ENCODE measurements around the gene ZSWIM3. TPM values are rescaled to one million over a fixed set of nuclear protein-coding genes. Genes with fewer than 3 reads are reported as not detected.

Gene ZSWIM3
- polyA plus RNA-seq, 1 donor from 2014 or later, result 14.3 TPM

GRCh38 chr20:45896641-45897161, 39.3 kb downstream of the ZSWIM3 start:
- H4K20me1 ChIP-seq (ENCODE audit: insufficient read depth), result no peaks in the 10 kb centered on the region

GRCh38 chr20:45897289-45897688, 39.9 kb downstream of the ZSWIM3 start:
- TF ChIP-seq REST (IDR thresholded peaks at IDR 0.05; ENCODE audit: borderline replicate concordance), result no peak
- TF ChIP-seq SMC3 (conservative IDR thresholded peaks at IDR 0.05; ENCODE audit: poor library complexity), result no peak
- TF ChIP-seq POLR2AphosphoS5 (IDR thresholded peaks at IDR 0.05), result no peak
- no peak for TF ChIP-seq MXI1 (conservative IDR thresholded peaks at IDR 0.05; ENCODE audit: poor library complexity, severe bottlenecking)
- TF ChIP-seq EP300 (conservative IDR thresholded peaks at IDR 0.05; ENCODE audit: poor library complexity, severe bottlenecking), result no peak
- no peak for TF ChIP-seq CTCF (IDR thresholded peaks at IDR 0.05; ENCODE audit: poor library complexity, severe bottlenecking)
- no peak for TF ChIP-seq RAD21 (conservative IDR thresholded peaks at IDR 0.05)
- no peak for TF ChIP-seq TAF1 (IDR thresholded peaks at IDR 0.05; ENCODE audit: low read depth)
- TF ChIP-seq EZH2 (IDR thresholded peaks at IDR 0.05; ENCODE audit: borderline replicate concordance, insufficient read depth, low read length, poor library complexity, severe bottlenecking), result no peak
- no peaks in the 10 kb centered on the region for H3K9me2 ChIP-seq (ENCODE audit: insufficient read depth, low read length)
- no peaks in the 10 kb centered on the region for H3K36me3 ChIP-seq (ENCODE audit: insufficient read depth, low read length)
- H3K4me2 ChIP-seq (ENCODE audit: low read length), result no peak overlapping the region
- no peaks in the 10 kb centered on the region for H3K27me3 ChIP-seq (ENCODE audit: insufficient read depth, low read depth, low read length)
- H3K4me3 ChIP-seq (ENCODE audit: low read length), result no peak overlapping the region
- H3K27ac ChIP-seq (ENCODE audit: low read length), result no peak overlapping the region
- no peaks in the 10 kb centered on the region for H3K79me2 ChIP-seq (replicated peaks; ENCODE audit: insufficient read depth, low read length)
- no peaks in the 10 kb centered on the region for H3F3A ChIP-seq (ENCODE audit: insufficient read depth, low read length, poor library complexity, severe bottlenecking)
- H2AFZ ChIP-seq (ENCODE audit: low read depth, low read length), result no peak overlapping the region
- no peaks in the 10 kb centered on the region for H3K9me3 ChIP-seq (ENCODE audit: low read length)
- H3K9ac ChIP-seq (ENCODE audit: low read length), result no peak overlapping the region
- no peaks in the 10 kb centered on the region for H4K20me1 ChIP-seq (ENCODE audit: insufficient read depth)

More at GRCh38 chr20:45896641-45897161, 39.3 kb downstream of the ZSWIM3 start:
- no peaks in the 10 kb centered on the region for H3K36me3 ChIP-seq (ENCODE audit: insufficient read depth, low read length)
- no peak overlapping the region for H3K4me3 ChIP-seq (ENCODE audit: low read length)
- H3K9ac ChIP-seq (ENCODE audit: low read length), result no peak overlapping the region
- H3K4me2 ChIP-seq (ENCODE audit: low read length), result no peak overlapping the region
- H3K9me2 ChIP-seq (ENCODE audit: insufficient read depth, low read length), result no peaks in the 10 kb centered on the region
- no peaks in the 10 kb centered on the region for H3K9me3 ChIP-seq (ENCODE audit: low read length)
- TF ChIP-seq RAD21 (conservative IDR thresholded peaks at IDR 0.05) (no peak), POLR2AphosphoS5 (IDR thresholded peaks at IDR 0.05) (no peak), CTCF (IDR thresholded peaks at IDR 0.05; ENCODE audit: poor library complexity, severe bottlenecking) (no peak), EP300 (conservative IDR thresholded peaks at IDR 0.05; ENCODE audit: poor library complexity, severe bottlenecking) (no peak), SMC3 (conservative IDR thresholded peaks at IDR 0.05; ENCODE audit: poor library complexity) (no peak), TAF1 (IDR thresholded peaks at IDR 0.05; ENCODE audit: low read depth) (no peak)
- no peaks in the 10 kb centered on the region for H3F3A ChIP-seq (ENCODE audit: insufficient read depth, low read length, poor library complexity, severe bottlenecking)
- H3K79me2 ChIP-seq (replicated peaks; ENCODE audit: insufficient read depth, low read length), result no peaks in the 10 kb centered on the region
- no peak overlapping the region for H2AFZ ChIP-seq (ENCODE audit: low read depth, low read length)
- H3K27ac ChIP-seq (ENCODE audit: low read length), result no peak overlapping the region
- no peaks in the 10 kb centered on the region for H3K27me3 ChIP-seq (ENCODE audit: insufficient read depth, low read depth, low read length)

All from neural cell (in vitro differentiated cells).